GM11168 (cell line): ENCODE measurements around the gene WBP2NL.

ENCODE experiments used
- in situ Hi-C: fragments of 300-500 bp; cut with MboI; formaldehyde crosslinking; loops from one replicate; pipeline ENCODE4 v1.12.0; 2022; ENCODE audit warnings: low sequenced_read_pairs; ENCODE audit not compliant: unreplicated experiment

WBP2NL gene

DNA sequence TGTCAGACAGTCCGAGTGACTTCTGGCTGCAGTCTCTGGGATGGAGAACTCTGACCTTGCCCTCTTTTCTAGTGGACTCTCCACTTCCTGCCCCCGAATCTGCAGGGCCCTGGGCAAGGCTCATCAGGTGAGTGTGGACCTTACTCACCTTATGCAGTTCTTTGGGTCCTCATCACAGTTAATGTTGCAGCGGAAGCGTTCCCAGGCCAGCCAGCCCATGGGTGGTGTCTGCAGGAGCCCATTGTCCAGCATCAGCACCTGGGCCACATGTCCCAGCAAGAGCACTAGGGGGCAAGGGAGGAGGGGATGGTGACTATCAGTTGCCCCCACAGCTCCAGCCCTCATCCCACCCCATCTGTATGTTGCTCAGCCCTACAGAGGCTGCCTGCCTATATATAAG lies 69.7 kb downstream of the WBP2NL start:
- in situ Hi-C loops: no loop called here

DNA sequence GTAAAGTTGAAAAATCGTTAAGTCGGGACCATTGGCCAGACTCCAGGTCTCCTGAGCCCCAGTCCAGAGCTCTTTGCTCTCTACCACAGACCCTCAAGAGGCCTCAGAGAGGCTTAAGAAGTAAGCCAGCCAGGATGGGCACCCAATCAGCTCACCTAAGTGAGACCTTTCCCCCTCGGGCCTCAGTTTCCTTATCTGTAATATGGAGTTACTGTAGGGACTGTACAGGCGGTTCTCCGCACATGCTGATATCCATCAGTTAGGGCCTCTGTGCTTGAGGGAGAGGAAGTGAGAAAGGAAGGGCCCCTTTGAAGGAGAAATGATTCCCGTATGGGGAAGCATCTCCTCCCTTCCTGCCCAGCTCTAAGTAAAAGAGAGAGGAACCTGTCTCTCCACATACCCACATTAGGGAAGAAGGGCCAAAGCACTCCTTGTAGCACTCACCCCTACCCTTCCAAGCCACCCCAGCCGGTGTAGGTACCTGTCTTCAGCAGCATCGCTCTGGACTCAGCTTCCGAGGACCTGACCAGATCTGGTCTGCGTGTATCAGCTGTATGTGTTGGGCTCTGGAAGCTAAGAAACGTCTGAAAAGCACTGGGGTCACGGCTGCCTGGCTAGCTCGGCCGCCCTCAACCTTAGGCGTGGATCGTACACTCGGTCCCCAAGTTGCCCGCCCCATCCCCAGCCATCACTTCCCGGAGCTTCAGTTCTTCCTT lies 71.4 kb downstream of the WBP2NL start:
- in situ Hi-C loops: loop anchor here (10.0 kb wide), 2 partner anchors 65 to 105 kb away; partner anchors contain the start of gene SEPTIN3

DNA sequence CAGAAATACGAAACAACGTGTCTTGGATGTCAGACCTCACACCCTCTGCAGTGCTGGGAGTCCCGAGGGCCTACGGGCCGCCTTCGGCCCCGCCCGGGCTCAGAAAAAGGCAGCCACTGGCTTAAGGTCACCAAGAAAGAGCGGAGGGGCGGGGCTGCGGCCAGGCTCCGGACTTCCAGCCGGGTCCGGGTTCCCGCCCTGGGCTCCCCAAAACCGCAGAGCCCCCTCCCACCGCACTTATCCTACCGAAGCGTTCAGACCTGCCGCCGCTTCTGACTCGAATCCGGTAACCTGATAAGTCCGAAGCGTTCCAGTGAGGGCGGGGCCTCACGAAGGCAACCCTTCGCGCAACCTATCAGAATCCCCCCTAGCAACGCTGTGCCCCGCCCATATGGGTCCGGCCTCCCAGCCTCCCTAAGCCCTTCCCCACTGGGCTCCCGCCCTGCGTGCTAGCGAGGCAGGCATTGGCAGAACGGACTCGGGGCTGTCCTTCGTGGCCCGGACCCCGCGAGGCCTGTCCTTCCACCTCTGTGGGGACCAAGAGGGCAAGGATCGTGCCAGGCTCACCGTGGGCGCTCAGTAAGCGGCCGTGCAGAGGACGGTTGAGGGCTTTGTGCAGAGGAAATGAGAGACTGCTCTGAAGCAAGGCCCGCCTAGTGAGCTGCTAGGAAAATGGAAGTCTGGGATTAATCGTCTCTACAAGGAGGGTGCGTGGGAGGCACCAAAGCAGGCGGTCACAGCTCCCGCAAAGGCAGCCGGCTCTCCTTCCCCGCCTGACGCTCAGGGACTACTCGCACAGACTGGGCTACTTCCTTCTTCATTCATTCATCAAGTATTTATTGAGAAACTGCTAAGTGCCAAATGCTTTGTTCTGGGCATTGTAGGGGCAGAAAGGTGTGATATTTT lies 72.2 kb downstream of the WBP2NL start, which contains the start of gene NAGA:
Gene NAGA (minus strand): TSS at position 296 of the 906 bp plus-strand sequence. CDS start 515 bp downstream, outside the sequence.
- in situ Hi-C loops: loop anchor here (10.0 kb wide), 2 partner anchors 66 to 106 kb away; partner anchors contain the start of gene SEPTIN3

DNA sequence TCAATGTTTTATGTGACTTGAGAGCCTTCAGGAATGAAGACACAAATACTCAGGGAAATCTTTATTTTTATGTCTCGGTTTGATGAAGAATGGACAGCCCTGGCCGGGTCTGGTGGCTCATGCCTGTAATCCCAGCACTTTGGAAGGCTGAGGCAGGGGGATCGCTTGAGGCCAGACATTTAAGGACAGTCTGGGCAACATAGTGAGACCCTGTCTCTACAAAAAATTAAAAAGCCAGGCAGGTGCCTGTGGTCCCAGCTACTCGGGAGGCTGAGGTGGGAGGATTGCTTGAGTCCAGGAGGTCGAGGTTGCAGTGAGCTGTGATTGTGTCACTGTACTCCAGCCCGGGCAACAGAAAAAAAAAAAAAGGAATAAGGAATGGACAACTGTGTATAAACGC lies 72.9 kb downstream of the WBP2NL start:
- in situ Hi-C loops: loop anchor here (10.0 kb wide), 2 partner anchors 67 to 107 kb away; partner anchors contain the start of gene SEPTIN3

GRCh38 chr22:42072606-42073330 lies 74.2 kb downstream of the WBP2NL start:
- in situ Hi-C loops: loop anchor here (10.0 kb wide), 2 partner anchors 68 to 108 kb away; partner anchors contain the start of gene SEPTIN3

DNA sequence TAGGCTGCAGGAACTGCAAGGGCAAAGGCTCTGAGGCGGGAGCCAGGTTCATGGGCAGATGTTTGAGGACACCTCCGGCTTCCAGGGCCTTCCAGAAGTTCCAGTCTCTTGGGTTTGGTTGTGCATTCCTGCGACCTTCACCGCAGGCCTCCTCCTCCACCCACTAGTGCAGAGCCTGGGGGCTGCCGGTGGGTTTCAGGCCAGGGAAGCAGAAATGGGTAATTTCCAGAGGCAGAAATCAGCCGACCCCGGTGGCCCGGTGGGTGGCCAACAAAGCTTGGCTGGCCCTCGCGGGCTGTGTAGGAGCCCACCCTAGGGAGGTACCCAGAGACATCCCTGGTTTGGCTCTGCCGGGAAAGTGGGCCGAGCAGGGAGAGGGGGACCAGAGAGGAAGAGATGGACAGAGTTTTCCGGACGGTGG lies 75.0 kb downstream of the WBP2NL start:
- in situ Hi-C loops: loop anchor here (10.0 kb wide), 2 partner anchors 69 to 109 kb away; partner anchors contain the start of gene SEPTIN3

DNA sequence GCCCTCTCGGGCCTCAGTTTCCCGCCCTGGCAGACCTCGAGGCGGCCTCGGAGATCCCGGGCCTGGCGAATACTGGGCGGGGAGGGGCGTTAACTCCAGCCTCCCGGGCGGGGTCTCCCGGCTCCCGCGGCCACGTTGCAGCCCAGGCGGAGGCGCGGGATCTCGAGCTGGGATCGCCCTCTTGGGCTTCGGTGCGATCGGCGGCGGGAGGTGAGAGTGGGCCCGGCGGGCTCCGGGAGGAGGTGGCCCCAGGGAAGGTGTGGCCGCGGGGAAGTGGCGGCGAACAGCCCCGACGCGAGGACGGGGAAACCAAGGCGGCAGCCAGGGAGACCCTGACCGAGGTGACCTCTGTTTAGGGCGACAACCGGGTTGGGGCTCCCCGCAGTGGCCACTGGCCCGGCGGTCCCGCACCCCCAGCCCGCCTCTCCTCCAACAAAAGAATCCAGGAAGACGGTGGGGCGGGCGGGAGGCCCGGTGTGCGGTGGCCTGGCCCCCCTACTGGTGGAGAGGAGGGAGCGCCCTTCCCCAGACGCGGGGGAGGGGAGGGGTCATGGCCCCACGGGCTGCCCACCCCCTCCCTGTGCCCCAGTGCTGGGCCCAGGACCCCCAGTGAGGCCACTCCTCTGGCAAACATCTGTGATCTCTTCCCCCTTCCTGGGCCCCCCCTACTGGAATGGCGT lies 75.7 kb downstream of the WBP2NL start, which contains the start of gene PHETA2:
Gene PHETA2 (plus strand): TSS at position 117 of the 680 bp plus-strand sequence. CDS start 3,046 bp downstream, outside the sequence.
- in situ Hi-C loops: loop anchor here (10.0 kb wide), 2 partner anchors 69 to 109 kb away; partner anchors contain the start of gene SEPTIN3

DNA sequence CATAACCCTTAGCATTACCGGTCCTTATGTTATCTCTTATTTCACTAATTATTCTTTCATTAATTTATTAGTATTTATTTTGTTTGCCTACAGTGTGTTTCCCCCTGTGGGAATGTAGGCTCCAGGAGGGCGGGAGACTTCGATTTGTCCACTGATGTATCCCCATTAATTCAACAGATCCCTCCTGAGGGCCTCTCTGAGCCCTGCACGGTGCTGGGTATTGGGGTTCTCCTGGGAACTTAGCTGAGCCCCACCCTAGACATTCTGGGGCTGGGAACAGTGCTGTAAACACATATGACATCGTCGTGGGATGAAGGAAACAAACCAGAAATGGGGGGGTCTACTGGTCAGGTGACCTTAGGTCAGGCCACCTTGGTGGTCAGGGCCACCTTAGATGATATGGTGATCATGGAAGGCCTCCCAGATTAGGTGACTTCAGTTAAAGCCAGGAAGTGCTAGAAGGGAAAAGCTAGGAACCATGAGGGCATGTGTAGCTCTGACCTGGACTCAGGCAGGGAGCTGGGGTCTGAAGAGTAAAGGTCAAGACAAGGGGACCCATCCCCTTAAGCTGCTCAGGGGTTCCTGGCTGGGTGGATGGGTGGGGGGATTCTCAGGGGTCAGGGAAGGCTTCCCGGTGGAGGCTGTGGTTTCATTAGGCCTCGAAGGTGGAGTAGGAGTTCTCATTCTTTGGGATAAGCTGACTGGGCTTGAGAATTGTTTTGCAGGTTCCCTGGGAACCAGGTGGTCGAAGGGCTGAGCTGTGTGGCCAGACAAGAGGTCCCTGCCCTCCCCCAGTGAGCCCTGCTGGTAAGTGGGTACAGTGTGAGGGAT lies 76.5 kb downstream of the WBP2NL start:
- in situ Hi-C loops: loop anchor here (10.0 kb wide), 2 partner anchors 70 to 110 kb away; partner anchors contain the start of gene SEPTIN3

DNA sequence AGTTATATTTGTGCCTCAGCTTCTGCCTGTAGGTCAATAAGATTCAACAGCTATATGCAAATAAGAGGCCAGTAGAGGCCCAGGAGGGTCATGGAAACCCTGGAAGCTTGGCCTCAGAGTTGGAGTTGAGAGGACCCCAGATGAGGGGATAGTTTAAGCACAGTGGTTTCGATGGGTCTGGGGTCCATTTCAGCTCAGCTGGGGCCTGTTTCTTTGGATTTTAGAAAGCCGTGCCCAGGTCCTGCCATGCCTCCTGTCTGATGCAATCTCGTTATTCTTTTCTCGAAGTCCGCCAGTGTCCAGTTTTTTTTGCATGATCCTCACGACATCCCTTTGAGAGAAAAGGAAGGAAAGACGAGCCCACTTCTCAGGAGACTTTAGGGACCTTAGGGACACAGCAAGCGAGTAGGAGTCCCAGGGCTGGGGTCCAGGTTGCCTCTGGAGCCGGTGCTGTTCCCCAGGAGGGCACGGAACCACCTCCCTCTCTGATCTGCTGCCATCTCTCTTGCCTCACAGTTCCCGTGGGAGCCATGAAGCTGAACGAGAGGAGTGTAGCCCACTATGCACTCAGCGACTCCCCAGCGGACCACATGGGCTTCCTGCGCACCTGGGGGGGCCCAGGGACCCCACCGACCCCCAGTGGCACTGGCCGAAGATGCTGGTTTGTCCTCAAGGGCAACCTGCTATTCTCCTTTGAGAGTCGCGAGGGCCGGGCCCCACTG lies 78.3 kb downstream of the WBP2NL start:
- in situ Hi-C loops: loop anchor here (10.0 kb wide), 2 partner anchors 72 to 112 kb away; partner anchors contain the start of gene SEPTIN3

DNA sequence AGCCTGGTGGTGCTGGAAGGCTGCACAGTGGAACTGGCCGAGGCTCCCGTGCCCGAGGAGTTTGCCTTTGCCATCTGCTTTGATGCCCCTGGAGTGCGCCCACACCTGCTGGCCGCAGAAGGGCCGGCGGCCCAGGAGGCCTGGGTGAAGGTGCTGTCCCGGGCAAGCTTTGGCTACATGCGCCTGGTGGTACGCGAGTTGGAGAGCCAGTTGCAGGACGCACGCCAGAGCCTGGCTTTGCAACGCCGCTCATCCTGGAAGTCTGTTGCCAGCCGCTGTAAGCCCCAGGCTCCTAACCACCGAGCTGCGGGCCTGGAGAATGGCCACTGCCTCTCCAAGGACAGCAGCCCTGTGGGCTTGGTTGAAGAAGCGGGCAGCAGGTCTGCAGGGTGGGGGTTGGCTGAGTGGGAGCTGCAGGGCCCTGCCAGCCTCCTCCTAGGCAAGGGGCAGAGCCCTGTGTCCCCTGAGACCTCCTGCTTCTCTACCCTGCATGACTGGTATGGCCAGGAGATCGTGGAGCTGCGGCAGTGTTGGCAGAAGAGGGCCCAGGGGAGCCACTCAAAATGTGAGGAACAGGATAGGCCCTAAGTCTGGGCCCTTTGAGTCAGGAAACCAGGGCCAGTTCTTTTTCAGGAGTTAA lies 79.0 kb downstream of the WBP2NL start:
- in situ Hi-C loops: loop anchor here (10.0 kb wide), 2 partner anchors 73 to 113 kb away; partner anchors contain the start of gene SEPTIN3
